ENCODE data around the gene TACC3.

GRCh38 chr4:1683736-1684505 lies 37.4 kb upstream of the TACC3 start, which contains the start of gene FAM53A:
- TF ChIP-seq CTCF (IDR thresholded peaks at IDR 0.05): peak in 2 of 6 experiments; percentile 6 to 34
- TF ChIP-seq POLR2A (IDR thresholded peaks at IDR 0.05): no peak

Data from Peyer's patch (tissue), 4 donors.